ENCODE measurements around the gene OR8A1. TPM values are rescaled to one million over a fixed set of nuclear protein-coding genes. Genes with fewer than 3 reads are reported as not detected.
A peak's percentile ranks its signal among the peaks of the same experiment; 100 is the strongest.

OR8A1 gene
- total and polyA plus RNA-seq, 2 of the 4 experiments (the other 2 are of a cell fraction), result not detected

GRCh38 chr11:124611064-124611463 is 41.3 kb downstream of the OR8A1 start, which contains the start of gene PANX3:
TSS of gene PANX3 (plus strand) at chr11:124611428. CDS start at chr11:124611557, 129 bp downstream.
- H3K18ac ChIP-seq (ENCODE audit: low read depth, low read length), result no peak within 1 kb of the TSS
- intact Hi-C loops (cut with micrococcal nuclease) (no loop called here), dilution Hi-C loops (cut with HindIII; ENCODE audit: low sequenced_read_pairs, unreplicated experiment) (no loop called here), in situ Hi-C loops (cut with MboI; ENCODE audit: low sequenced_read_pairs) (no loop called here)
- no peak within 1 kb of the TSS for H4K5ac ChIP-seq (ENCODE audit: low read depth, low read length)
- no TSS peak for BruUV-seq (replicated peaks)
- H3K4me1 ChIP-seq (ENCODE audit: control insufficient read depth, insufficient read depth, low read length), result no peaks in the 10 kb centered on the region
- TF ChIP-seq NFE2L2 (IDR thresholded peaks at IDR 0.05; ENCODE audit: low read depth, low read length) (no peak), RCOR1 (IDR thresholded peaks at IDR 0.05; ENCODE audit: insufficient replicate concordance, low read length) (no peak), MXI1 (IDR thresholded peaks at IDR 0.05; ENCODE audit: borderline replicate concordance, low read depth, low read length) (no peak), BHLHE40 (IDR thresholded peaks at IDR 0.05; ENCODE audit: low read depth, low read length) (no peak), SMC3 (IDR thresholded peaks at IDR 0.05; ENCODE audit: low read depth, low read length) (no peak), RAD21 (IDR thresholded peaks at IDR 0.05; ENCODE audit: low read length) (no peak), CTCF (conservative IDR thresholded peaks at IDR 0.05; ENCODE audit: low read depth, low read length) (no peak), FOS (IDR thresholded peaks at IDR 0.05; ENCODE audit: low read depth, low read length) (no peak), ELK1 (IDR thresholded peaks at IDR 0.05; ENCODE audit: borderline replicate concordance, low read depth, low read length) (no peak), CHD1 (IDR thresholded peaks at IDR 0.05; ENCODE audit: low read depth, low read length) (no peak), MAZ (IDR thresholded peaks at IDR 0.05; ENCODE audit: borderline replicate concordance, low read depth, low read length) (no peak), CEBPB (IDR thresholded peaks at IDR 0.05; ENCODE audit: low read depth, low read length) (no peak), MAFK (IDR thresholded peaks at IDR 0.05; ENCODE audit: low read depth, low read length) (no peak), POLR2A (IDR thresholded peaks at IDR 0.05; ENCODE audit: low read depth, low read length) (no peak), RFX5 (IDR thresholded peaks at IDR 0.05; ENCODE audit: low read depth, low read length) (no peak), USF2 (IDR thresholded peaks at IDR 0.05; ENCODE audit: low read depth, low read length) (no peak)
- H3K23ac ChIP-seq (ENCODE audit: low read depth, low read length), result no peak within 1 kb of the TSS
- no peak for DNase-seq
- H3K14ac ChIP-seq (replicated peaks; ENCODE audit: low read depth, low read length), result no peak within 1 kb of the TSS
- H3K4me3 ChIP-seq (ENCODE audit: insufficient read depth, low read depth, low read length), result no peak within 1 kb of the TSS
- no peak within 1 kb of the TSS for H3K4me2 ChIP-seq (ENCODE audit: low read depth, low read length)
- no peaks in the 10 kb centered on the region for H3K79me1 ChIP-seq (ENCODE audit: low read depth in 1 of 2, low read length in 2 of 2)
- POLR2A ChIA-PET (ENCODE audit: unreplicated experiment), result no interaction called here
- no peak within 1 kb of the TSS for H3K4ac ChIP-seq (ENCODE audit: low read depth, low read length)
- H4K8ac ChIP-seq (ENCODE audit: low read depth in 2 of 2, low read length in 2 of 2), result no peak within 1 kb of the TSS
- H2BK15ac ChIP-seq (ENCODE audit: low read depth, low read length), result no peak within 1 kb of the TSS
- no peaks in the 10 kb centered on the region for H4K20me1 ChIP-seq (ENCODE audit: insufficient read depth, low read length)
- no peak within 1 kb of the TSS for H2AK9ac ChIP-seq (replicated peaks; ENCODE audit: low read depth, low read length, poor library complexity)
- no peaks in the 10 kb centered on the region for H3K9me3 ChIP-seq (ENCODE audit: control insufficient read depth, insufficient read depth, low read length)
- no peak within 1 kb of the TSS for H3K27ac ChIP-seq (ENCODE audit: insufficient read depth, low read length)
- H3K56ac ChIP-seq (ENCODE audit: extremely low read depth, insufficient read depth, low read length), result no peak within 1 kb of the TSS
- no peak within 1 kb of the TSS for H3K9ac ChIP-seq (ENCODE audit: low read depth, low read length)
- 86% methylated on average over 2 of the region's 5 CpGs; no CpG with 5 or more reads in 1 of the 2 experiments for WGBS, 2 experiments (ENCODE audit: extremely low coverage in 2 of 2, insufficient read length in 1 of 2)
- H2AK5ac ChIP-seq (ENCODE audit: low read depth, low read length), result no peak within 1 kb of the TSS
- H2AFZ ChIP-seq (replicated peaks; ENCODE audit: low read length, poor library complexity), result peak within 1 kb of the TSS; percentile 17
- ATAC-seq (ENCODE audit: low read depth), result no peak
- H2BK5ac ChIP-seq (ENCODE audit: low read depth, low read length, poor library complexity, severe bottlenecking), result no peak within 1 kb of the TSS
- H4K91ac ChIP-seq (ENCODE audit: insufficient read depth, low read depth, low read length), result no peak within 1 kb of the TSS
- H3K36me3 ChIP-seq (ENCODE audit: control insufficient read depth, insufficient read depth, low read length), result no peaks in the 10 kb centered on the region
- H3K27me3 ChIP-seq (ENCODE audit: control insufficient read depth, insufficient read depth, low read length), result peaks cover 3% of the 10 kb centered on the region; the same call in 1 of the 2 replicates
- H3K9me1 ChIP-seq (ENCODE audit: insufficient read depth, low read length), result no peaks in the 10 kb centered on the region
- no peak within 1 kb of the TSS for H2BK120ac ChIP-seq (ENCODE audit: low read depth, low read length)
- H2BK20ac ChIP-seq (ENCODE audit: low read depth, low read length), result no peak within 1 kb of the TSS
- CTCF ChIA-PET, result no interaction called here
